H1 (cell line): ENCODE data around the gene WNT2. TPM values are rescaled to one million over a fixed set of nuclear protein-coding genes. Genes with fewer than 3 reads are reported as not detected.

ENCODE experiments used
- ATF3 ChIP-seq: IDR thresholded peaks from 2 replicates; pipeline ENCODE4 v1.6.1; 2011; ENCODE audit warnings: low read depth, mild to moderate bottlenecking, low read length; ENCODE audit not compliant: insufficient read depth
- JUND ChIP-seq: IDR thresholded peaks from 2 replicates; pipeline ENCODE4 v1.6.1; 2011; ENCODE audit warnings: mild to moderate bottlenecking, improper control_type of control experiment, low read length
- POLR2AphosphoS5 ChIP-seq: IDR thresholded peaks from 2 replicates; pipeline ENCODE4 v1.6.1; 2011; ENCODE audit warnings: low read depth, low read length
- RBBP5 ChIP-seq: IDR thresholded peaks from 2 replicates; pipeline ENCODE4 v1.7.1; 2012; ENCODE audit warnings: low read depth, mild to moderate bottlenecking, inconsistent platforms, low read length, moderate library complexity, borderline replicate concordance
- RXRA ChIP-seq: IDR thresholded peaks from 2 replicates; pipeline ENCODE4 v1.6.1; 2011; ENCODE audit warnings: low read depth, mild to moderate bottlenecking, low read length, moderate library complexity; ENCODE audit not compliant: insufficient read depth
- TEAD4 ChIP-seq: IDR thresholded peaks from 2 replicates; pipeline ENCODE4 v1.6.1; 2012; ENCODE audit warnings: low read depth, low read length, inconsistent platforms, mixed read lengths
- polyA plus RNA-seq, 7 experiments: library from polyadenylated mRNA; depleted of rRNA in 3 of 7; stranded (reverse) in 5 of 7; unstranded in 2 of 7; fragments of >200 nt in 5 of 7; fragments of 200-250 nt in 2 of 7; gene quantifications; 1 replicate in 5 of 7; 2 replicates in 1 of 7; 4 replicates in 1 of 7; pipeline versions ENCODE4 v1.2.1 to v1.2.3, GENCODE V29; 2011 to 2013; ENCODE audit warnings: missing spikeins in 2 of 7, mixed read lengths in 2 of 7
- total RNA-seq: library from RNA; stranded (reverse); fragmentation: NEBNext Ultra II Directional; extraction: Animal tissue kit (Norgen Biotek cat#: 25700); gene quantifications from 2 replicates; pipeline ENCODE4 v1.2.1, GENCODE V29; 2021

The WNT2 gene
- total and polyA plus RNA-seq, 2 of the 8 experiments (the other 6 are each of a cell fraction or from before 2014, with no cell fraction given): not detected

GRCh38 chr7:117274951-117275350 is 47.9 kb downstream of the WNT2 start (continued):
- TF ChIP-seq JUND: no peak
- no peak for TF ChIP-seq RXRA
- no peak for TF ChIP-seq RBBP5
- no peak for TF ChIP-seq ATF3
- TF ChIP-seq TEAD4: no peak
- no peak for TF ChIP-seq POLR2AphosphoS5
- TF ChIP-seq, all 59 proteins: peak for 0
